Loucy (cell line): ENCODE data around the gene SHB.
"Not testable (repeated sequence)": the region's sequence is repeated elsewhere in the genome, so short reads cannot be mapped to it uniquely, and the experiment has no call there.

Source experiments
- H2AFZ ChIP-seq: fragments of 200-600 bp; sonication (generic); 2 replicates; pipeline ENCODE4 v1.6.0; 2016; ENCODE audit warnings: antibody characterized with exemption, mild to moderate bottlenecking, low read length, moderate library complexity
- H3F3A ChIP-seq: fragments of 200-600 bp; 2 replicates; pipeline ENCODE4 v1.6.0; 2016; ENCODE audit warnings: antibody characterized with exemption, low read depth, mild to moderate bottlenecking
- H3K27me3 ChIP-seq: fragments of 200-600 bp; sonication (generic); 2 replicates; pipeline ENCODE4 v1.6.1; 2014; ENCODE audit warnings: low read length, mild to moderate bottlenecking; ENCODE audit not compliant: insufficient read depth, poor library complexity, severe bottlenecking
- H3K36me3 ChIP-seq: fragments of 200-600 bp; sonication (generic); 2 replicates; pipeline ENCODE4 v1.6.1; 2016; ENCODE audit warnings: low read length; ENCODE audit not compliant: insufficient read depth
- H3K4me1 ChIP-seq: fragments of 200-600 bp; sonication (generic); 2 replicates; pipeline ENCODE4 v1.5.1; 2014; ENCODE audit warnings: low read length, mild to moderate bottlenecking; ENCODE audit not compliant: insufficient read depth, poor library complexity, severe bottlenecking
- H3K4me2 ChIP-seq: fragments of 200-600 bp; sonication (generic); 2 replicates; pipeline ENCODE4 v1.6.0; 2014; ENCODE audit warnings: antibody characterized with exemption, low read length, low read depth, mild to moderate bottlenecking; ENCODE audit not compliant: poor library complexity, severe bottlenecking
- H3K4me3 ChIP-seq: fragments of 200-600 bp; sonication (generic); 2 replicates; pipeline ENCODE4 v1.5.1; 2014; ENCODE audit warnings: low read length, mild to moderate bottlenecking, mixed read lengths; ENCODE audit not compliant: poor library complexity, severe bottlenecking
- H3K79me2 ChIP-seq: fragments of 200-600 bp; sonication (generic); 2 replicates; pipeline ENCODE4 v1.6.1; 2014; ENCODE audit warnings: low read length; ENCODE audit not compliant: insufficient read depth
- H3K9ac ChIP-seq: fragments of 200-600 bp; sonication (generic); 2 replicates; pipeline ENCODE4 v1.6.0; 2014; ENCODE audit warnings: mild to moderate bottlenecking, low read depth, low read length, moderate library complexity; ENCODE audit not compliant: poor library complexity, severe bottlenecking
- H3K9me2 ChIP-seq: fragments of 200-600 bp; sonication (generic); replicated peaks from 2 replicates; pipeline ENCODE4 v1.6.1; 2016; ENCODE audit warnings: low read depth, low read length, mixed read lengths
- H3K9me3 ChIP-seq: fragments of 200-600 bp; sonication (generic); 2 replicates; pipeline ENCODE4 v1.6.1; 2014; ENCODE audit warnings: mild to moderate bottlenecking, antibody characterized with exemption, low read length, low read depth; ENCODE audit not compliant: insufficient read depth
- H4K20me1 ChIP-seq: fragments of 200-600 bp; sonication (generic); 2 replicates; pipeline ENCODE4 v1.6.0; 2014; ENCODE audit warnings: antibody characterized with exemption, low read length, mild to moderate bottlenecking; ENCODE audit not compliant: insufficient read depth, poor library complexity, severe bottlenecking
- CTCF ChIP-seq: fragments of 200-600 bp; sonication (generic); conservative IDR thresholded peaks from 2 replicates; pipeline ENCODE4 v1.5.1; 2014; ENCODE audit warnings: mild to moderate bottlenecking, antibody characterized with exemption, low read length
- EZH2phosphoT487 ChIP-seq: fragments of 200-600 bp; IDR thresholded peaks from 2 replicates; pipeline ENCODE4 v1.6.1; 2018; ENCODE audit warnings: antibody characterized with exemption, mild to moderate bottlenecking, moderate library complexity, borderline replicate concordance

The SHB gene

GRCh38 chr9:38047301-38048251 lies 21.5 kb downstream of the SHB start:
- Histone ChIP-seq H4K20me1 (no peaks in the 10 kb centered on the region), H3K27me3 (no peaks in the 10 kb centered on the region)

GRCh38 chr9:38046661-38047300 lies 22.2 kb downstream of the SHB start:
- Histone ChIP-seq H3K27me3 (no peaks in the 10 kb centered on the region), H3F3A (no peaks in the 10 kb centered on the region), H3K79me2 (no peaks in the 10 kb centered on the region), H3K36me3 (no peaks in the 10 kb centered on the region), H3K9me3 (no peaks in the 10 kb centered on the region), H3K4me1 (no peaks in the 10 kb centered on the region), H3K4me2 (no peak overlapping the region), H4K20me1 (no peaks in the 10 kb centered on the region), H3K4me3 (no peak overlapping the region), H3K9me2 (no peaks in the 10 kb centered on the region), H2AFZ (no peak overlapping the region), H3K9ac (no peak overlapping the region)
- TF ChIP-seq EZH2phosphoT487 (no peak), CTCF (no peak)

More at GRCh38 chr9:38047301-38048251, 21.5 kb downstream of the SHB start:
- Histone ChIP-seq H3K9ac (no peak overlapping the region), H3K4me1 (no peaks in the 10 kb centered on the region), H3K79me2 (no peaks in the 10 kb centered on the region), H3K36me3 (no peaks in the 10 kb centered on the region), H2AFZ (no peak overlapping the region), H3F3A (no peaks in the 10 kb centered on the region), H3K9me3 (no peaks in the 10 kb centered on the region), H3K4me3 (no peak overlapping the region), H3K4me2 (no peak overlapping the region), H3K9me2 (no peaks in the 10 kb centered on the region)
- no peak for TF ChIP-seq CTCF
- TF ChIP-seq EZH2phosphoT487, result no peak

- H3K4me3 ChIP-seq, H2AFZ ChIP-seq, H3F3A ChIP-seq, H3K36me3 ChIP-seq, H3K79me2 ChIP-seq, H4K20me1 ChIP-seq, H3K9ac ChIP-seq, H3K4me1 ChIP-seq, H3K9me3 ChIP-seq, H3K27me3 ChIP-seq, H3K9me2 ChIP-seq, H3K4me2 ChIP-seq: not testable (repeated sequence)
Observed at GRCh38 chr9:38045939-38046338, 23.1 kb downstream of the SHB start.
